ENCODE measurements around the gene UBE2D2.
A peak's percentile ranks its signal among the peaks of the same experiment; 100 is the strongest.
"Not testable (repeated sequence)": the region's sequence is repeated elsewhere in the genome, so short reads cannot be mapped to it uniquely, and the experiment has no call there.

UBE2D2 gene

GRCh38 chr5:139549162-139549894, 11.8 kb upstream of the UBE2D2 start:
- no peak for DNase-seq

GRCh38 chr5:139550051-139550872, 10.9 kb upstream of the UBE2D2 start:
- DNase-seq = not testable (repeated sequence)

- no peak for DNase-seq
Observed at GRCh38 chr5:139551191-139551889, 9.8 kb upstream of the UBE2D2 start.

GRCh38 chr5:139552893-139553575, 8.1 kb upstream of the UBE2D2 start:
- DNase-seq = no peak

GRCh38 chr5:139554264-139554663, 6.9 kb upstream of the UBE2D2 start:
- DNase-seq = no peak

GRCh38 chr5:139557811-139558210, 3.3 kb upstream of the UBE2D2 start:
- no peak for DNase-seq

GRCh38 chr5:139561655-139562451, 714 bp downstream of the UBE2D2 start:
- DNase-seq = peak; percentile 34 to 44

- no peak for DNase-seq
Observed at GRCh38 chr5:139562847-139563246, 1.7 kb downstream of the UBE2D2 start.

- DNase-seq = peak; percentile 68 to 74
Observed at GRCh38 chr5:139565411-139566305, 4.5 kb downstream of the UBE2D2 start.

- DNase-seq = no peak
Observed at GRCh38 chr5:139566611-139567010, 5.5 kb downstream of the UBE2D2 start.

GRCh38 chr5:139569270-139569955, 8.3 kb downstream of the UBE2D2 start:
- no peak for DNase-seq

GRCh38 chr5:139571543-139571942, 10.4 kb downstream of the UBE2D2 start:
- no peak for DNase-seq

- no peak for DNase-seq
Observed at GRCh38 chr5:139571966-139572365, 10.8 kb downstream of the UBE2D2 start.

GRCh38 chr5:139574641-139575312, 13.6 kb downstream of the UBE2D2 start:
- DNase-seq = peak in 1 of 2 donors; percentile 65

- DNase-seq = no peak
Observed at GRCh38 chr5:139575313-139575646, 14.1 kb downstream of the UBE2D2 start.

GRCh38 chr5:139575751-139576150, 14.6 kb downstream of the UBE2D2 start:
- no peak for DNase-seq

- DNase-seq = no peak
Observed at GRCh38 chr5:139577689-139578290, 16.7 kb downstream of the UBE2D2 start.

GRCh38 chr5:139578325-139578724, 17.2 kb downstream of the UBE2D2 start:
- no peak for DNase-seq

GRCh38 chr5:139582181-139582580, 21.0 kb downstream of the UBE2D2 start:
- DNase-seq = not testable (repeated sequence)
